Measurements from ENCODE around the gene BTBD9.
A peak's percentile ranks its signal among the peaks of the same experiment; 100 is the strongest.

Gene BTBD9

DNA sequence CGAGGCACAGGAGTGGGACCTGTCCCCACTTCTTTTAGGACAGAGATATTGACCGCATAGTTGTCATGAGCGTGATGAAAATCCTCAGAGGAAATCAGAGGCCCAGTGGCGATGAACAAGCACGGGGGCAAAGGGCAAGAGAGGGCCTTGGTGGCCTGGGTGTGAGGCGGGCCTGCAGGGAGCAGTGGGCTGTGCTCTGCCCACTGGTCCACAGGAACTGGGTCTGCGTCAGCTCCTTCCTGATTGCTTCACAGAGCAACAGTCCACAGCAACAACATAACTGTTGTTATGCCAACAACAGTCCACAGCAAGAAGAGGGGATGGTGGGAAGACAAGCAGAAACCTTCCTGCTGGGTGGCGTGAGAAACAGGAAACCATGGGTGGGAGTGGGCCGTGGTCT is 484.6 kb downstream of the BTBD9 start:
- no peak for DNase-seq

DNA sequence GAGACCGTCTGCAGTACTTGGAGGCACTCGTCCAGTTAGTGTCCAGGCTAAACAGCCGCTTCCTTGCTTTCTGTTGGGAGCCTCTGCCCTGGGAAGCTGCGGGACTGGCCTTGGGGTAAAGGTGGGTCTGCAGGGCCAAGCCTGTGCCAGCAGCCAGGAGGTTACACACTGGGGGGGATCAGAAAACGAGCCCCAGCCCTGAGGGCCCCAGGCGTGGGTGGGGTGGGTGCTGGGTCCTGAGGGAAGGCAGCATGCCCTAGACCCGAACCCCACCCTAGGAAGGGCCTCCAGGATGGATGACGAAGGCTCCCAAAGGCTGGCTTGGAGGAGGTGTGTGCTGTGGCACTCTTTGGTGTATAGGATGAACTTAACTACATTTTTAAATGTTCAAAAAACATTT is 485.0 kb downstream of the BTBD9 start:
- DNase-seq: no peak

DNA sequence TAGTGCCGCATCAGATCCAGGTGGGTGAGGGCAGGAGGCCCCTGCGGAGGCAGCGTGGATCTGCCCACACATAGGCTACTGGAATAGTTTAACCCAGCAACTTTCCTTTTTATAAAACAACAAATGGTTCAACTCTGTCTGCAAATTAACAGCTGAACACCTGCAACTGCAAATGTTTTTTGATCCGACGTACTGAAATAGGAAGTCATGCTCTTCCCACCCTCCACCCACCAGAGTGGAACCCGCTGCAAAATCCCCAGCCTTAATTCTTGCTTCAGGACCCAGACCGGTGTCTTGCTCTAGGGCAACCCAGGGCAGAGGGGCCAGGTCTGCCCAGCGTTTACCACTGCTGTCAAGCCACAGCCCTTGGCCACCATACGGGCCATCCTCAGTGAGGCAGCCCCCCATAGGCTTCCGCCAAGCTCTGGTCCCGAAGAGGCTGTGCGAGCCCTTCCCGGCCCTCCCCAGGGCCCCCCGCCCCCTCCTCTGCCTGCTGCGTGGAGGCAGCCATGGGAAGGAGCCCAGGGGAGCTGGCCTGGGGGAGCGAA is 485.9 kb downstream of the BTBD9 start:
- DNase-seq: no peak

DNA sequence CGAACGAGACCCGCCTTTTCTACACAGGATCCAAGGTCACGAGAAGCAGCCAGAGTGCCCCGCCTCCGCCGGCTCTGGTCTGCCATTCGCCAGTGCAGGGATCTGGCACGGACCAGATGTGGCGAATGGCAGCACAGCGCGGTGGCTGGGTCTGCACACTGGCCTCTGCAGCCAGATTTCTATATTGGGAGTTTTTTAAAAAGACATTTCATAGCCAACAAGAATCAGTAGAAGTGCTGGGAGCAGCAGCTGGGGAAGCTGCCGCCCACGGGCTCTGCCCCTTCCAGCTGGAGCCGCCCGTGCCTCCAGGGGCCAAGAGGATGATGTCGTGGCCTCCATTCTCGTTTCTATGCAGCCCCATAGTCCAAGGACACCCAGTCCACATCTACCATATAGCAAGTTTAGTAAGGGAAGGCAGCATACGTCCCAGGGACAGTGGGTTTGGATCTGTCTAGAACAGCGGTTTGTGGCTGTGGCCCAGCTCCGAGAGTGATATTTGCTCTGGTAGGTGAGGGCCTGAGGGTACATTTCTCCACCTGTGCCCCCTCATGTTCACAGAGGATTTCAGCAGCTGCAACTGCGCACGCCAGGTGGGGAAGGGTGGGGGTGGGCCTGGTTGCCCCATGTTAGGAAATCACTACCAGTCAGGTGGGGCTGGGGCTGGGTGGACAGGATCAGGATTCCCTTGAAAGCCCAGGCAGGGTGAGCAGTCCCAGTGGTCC is 486.5 kb downstream of the BTBD9 start:
- DNase-seq: no peak

DNA sequence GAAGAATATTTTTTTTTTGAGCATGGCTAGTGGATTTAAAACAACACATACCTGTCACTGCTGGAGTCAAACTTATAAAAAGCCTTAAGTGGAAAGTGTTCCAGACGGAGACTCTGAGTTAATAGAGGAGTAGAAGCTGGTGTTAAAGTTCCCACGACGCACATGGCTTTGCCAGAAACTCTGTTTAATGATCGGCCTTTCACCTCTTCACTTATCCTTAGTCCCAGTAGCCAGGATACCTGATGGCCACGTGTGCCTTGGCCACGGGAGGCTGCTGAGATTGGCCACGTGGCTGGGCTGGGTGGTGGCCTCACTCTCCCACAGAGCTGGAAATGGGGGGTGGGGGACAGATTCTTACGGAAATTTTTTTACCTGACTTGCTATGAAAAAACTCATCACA is 487.1 kb downstream of the BTBD9 start:
- no peak for DNase-seq

DNA sequence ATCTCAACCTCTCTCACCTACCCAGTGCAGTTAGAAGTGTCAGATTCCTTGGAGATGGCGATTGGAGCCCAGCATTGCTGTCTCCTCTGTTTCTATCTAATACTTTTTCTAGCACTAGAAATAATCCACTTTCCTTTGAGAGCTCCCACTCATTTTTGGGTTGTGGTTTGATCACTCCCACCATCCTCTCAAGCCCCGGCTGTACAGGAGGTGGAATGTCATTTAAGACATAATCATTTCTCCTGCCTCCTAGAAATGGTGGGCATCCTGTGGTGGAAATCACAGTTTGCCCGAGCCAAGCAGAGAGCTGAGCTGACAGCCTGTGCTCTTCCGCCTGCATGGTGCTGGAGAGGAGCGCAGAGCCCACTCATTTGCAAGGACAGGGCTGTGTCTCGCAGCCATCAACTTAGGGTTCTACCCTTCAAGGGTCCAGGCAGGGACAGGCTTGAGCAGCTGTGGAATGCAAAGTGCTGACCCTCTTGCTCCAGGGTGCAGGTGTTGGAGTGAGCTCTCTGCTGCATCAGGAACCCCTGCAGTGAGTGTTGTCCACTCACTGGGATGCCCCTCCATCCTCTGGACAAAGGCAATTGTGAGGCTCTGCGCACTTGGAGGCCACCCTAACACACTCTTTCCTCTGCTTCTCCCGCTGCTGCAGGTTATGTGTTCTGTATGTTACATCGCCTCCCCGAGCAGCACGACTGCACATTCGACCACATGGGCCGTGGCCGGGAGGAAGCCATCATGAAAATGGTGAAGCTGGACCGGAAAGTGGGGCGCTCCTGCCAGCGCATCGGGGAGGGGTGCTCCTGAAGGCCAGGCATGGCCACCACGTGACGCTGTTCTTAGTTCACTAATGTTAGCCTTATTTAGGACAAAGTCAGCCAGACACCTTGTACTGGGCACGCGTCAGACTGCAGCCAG is 487.9 kb downstream of the BTBD9 start:
- no peak for DNase-seq

DNA sequence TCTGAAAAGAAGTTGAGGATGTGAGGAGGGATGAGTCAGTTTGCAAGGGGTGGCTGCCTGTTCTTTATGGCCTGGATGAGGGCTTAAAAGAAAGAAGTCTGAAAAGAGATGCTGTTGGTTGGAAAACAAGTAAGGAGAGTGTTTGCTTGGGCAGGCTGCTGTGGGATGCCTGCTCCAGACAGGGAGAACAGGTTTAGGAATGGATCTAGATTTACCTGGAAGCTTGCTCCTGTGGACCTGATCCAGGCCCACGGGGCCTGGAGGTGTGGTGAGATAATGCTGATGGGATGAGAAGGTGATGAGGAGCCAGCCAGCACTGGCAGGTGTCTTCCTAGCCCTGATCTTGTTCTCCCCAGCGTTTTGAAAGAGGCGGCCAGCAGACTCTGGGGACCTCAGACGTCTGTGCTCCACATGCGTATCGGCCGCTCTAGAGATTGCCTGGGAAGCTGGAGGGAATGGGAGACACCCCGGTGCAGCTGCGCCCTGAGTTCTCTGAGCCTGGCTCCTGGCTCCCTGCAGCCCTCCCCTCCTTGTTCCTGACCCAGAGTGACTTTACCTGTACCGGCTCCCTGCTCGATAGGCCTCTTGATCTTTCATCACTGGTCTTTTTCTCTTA is 488.9 kb downstream of the BTBD9 start:
- no peak for DNase-seq

DNA sequence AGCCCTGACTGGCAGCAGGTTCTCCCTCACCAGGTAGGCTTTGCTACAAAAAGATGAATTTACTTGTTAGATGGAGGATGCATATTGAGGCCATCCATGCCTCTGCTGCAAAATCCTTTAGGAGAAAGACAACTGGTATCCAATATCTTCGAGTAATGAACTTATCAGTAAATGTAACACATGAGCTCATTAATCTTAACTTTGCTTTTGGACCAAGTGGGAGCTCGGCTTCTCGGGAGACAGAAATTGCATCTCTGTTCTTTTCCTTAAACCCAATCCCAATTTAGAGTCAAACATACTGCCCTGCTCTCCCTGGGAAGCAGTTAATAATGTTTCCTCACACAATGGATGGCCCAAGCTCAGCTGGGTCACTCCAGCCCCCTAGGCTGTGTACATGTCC is 489.7 kb downstream of the BTBD9 start:
- DNase-seq: no peak

DNA sequence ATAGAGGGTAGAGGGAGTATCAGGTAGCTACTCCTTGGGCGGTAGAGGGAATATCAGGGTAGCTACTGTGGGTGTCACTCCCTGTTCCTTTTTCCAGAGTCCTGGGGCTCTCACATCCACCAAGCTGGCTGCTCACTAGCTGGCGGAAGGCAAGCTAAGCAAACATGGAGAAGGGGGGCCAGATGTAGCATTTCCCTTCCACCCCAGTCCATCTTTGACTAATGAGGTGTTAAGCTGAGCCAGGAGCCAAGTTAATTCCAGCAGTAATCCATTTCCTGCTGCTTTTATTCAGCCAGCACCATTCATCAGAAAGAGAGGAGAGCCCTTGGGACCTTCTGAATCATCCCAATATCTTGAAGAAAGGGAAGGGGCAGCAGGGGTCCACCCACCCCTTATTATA is 490.2 kb downstream of the BTBD9 start:
- DNase-seq: no peak

DNA sequence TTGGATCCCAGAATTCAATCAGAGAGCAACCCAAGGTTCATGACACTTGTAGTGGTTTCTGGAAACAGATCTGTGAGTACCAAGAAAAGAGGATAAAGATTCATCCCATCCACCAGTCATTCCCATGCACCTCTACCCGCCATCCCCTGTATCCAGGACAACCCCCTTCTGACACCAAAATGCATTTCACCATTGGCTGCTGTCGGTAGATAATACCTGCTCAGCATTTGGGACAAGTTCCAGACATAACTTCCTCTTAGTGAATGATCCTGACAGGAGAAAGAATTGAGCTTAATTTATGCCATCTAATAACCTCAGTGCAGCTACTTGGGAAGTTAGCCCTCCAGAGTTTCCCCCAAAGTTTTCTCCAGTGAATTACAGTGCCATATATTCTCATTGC is 491.1 kb downstream of the BTBD9 start:
- DNase-seq: no peak

DNA sequence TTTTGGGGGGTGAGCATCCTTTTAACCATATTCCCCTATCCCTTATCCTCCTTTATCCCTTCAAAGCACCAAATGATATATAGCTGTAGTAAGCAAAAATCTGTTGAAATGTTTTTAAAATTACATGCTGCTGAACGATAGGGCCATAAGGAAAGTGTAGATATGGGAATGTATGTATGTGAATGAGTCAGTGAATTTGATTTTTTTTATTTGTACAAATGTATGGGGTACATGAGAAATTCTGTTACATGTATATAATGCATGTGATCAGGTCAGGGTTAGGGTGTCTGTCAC is 493.0 kb downstream of the BTBD9 start:
- DNase-seq: no peak

DNA sequence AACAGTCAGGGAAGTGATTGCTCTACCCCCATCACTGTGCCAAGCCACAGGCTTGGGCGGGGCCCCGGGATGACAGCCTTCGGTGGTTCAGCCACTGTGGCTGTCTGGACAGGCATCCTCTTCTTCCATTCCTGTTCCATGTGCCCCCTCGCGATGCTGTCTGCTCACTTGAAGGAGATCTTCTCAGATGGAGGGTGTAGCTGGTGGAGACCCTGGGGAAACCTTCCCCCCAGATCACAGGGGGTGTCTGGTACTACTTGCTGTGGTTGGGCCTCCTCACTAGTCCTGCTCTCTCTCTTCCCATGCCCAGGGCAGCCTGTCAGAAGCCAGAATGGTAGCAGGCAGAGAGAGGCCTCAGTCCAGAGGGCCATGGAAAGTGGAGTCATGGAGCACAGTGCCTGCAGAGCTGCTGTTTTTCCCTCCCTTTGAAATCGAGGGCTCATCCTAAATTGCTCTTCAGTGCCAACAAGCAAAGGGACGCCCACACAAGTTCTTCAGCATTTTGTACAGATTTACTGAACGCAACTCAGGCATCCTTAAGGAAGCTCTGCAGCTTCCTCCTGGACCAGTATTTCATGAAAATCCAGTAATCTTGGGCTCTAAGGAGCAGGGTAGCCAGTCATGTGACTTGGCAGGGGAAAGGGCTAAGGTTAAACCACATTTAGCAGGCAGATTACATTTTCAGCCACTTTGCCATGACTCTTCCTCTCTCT is 493.6 kb downstream of the BTBD9 start:
- DNase-seq: no peak

DNA sequence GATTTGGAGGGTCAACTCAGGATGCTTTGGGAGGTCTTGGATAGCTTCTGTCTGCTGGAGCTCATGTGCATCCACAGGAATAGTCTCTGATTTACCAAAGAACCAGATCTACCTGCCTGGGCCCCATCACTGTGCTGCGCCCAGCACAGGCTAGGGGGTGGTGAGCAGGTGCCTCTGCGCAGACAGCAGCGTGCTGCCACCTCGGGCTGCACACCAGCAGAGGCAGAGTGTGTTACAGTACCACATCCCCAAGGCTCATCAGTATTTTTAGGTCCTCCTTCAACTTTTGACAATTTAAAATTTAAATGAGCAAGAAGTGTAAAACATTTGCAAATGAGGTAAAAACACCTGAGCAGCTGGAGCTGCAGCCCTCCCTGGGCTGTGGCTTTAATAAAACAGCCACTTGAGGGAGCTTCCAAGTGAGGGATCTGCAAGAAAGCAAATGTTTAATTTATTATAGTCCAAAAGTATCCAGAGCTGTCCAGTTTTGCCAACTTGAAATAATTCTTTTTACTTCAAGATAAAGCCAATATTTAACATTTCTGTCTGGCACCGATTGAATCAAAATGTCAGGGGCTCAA is 495.3 kb downstream of the BTBD9 start:
- DNase-seq: no peak

DNA sequence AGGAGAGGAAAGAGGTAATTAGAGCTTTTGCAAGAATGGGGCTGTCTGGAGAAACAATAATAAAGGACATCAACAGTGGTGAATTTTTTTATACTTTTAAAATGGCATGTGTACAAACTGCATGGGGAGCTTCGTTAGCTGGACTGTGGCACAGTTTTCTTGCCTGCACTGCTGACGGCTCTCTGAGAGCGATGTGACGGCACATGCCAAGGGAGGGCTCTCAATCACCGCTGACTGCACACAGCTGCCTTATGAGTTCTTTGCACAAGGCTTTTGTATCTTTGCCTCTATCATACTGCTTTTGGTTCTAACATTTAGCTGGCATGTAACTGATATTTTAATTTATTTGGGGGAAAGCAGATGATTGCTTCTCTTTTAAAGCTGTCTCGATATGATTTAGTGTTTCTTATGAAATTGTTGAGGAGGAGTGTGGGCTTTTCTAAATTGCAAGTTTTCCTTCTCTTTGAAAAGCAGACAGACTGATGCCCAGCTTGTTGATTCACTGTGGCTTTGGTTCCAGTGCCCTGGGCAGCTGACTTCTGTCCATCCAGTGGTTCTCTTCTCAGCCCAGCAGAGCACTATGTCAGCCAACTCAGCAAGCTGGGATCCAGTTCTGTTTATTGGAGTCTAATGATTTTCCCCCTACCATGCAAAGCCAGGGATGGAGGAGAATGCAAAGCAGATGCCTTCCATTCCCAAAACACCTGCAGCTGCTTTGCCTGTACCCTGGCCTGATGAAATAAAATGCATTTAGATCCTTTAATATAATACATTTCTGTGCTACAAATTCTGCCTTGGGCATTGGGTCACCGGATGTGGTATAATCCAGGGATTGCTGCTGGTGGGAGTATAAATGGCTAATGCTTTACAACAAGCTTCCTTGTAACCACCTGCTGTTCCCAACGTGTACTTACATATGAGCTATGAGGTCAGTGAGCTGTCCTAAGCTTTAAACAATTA is 496.3 kb downstream of the BTBD9 start:
- peak; percentile 11 for DNase-seq

DNA sequence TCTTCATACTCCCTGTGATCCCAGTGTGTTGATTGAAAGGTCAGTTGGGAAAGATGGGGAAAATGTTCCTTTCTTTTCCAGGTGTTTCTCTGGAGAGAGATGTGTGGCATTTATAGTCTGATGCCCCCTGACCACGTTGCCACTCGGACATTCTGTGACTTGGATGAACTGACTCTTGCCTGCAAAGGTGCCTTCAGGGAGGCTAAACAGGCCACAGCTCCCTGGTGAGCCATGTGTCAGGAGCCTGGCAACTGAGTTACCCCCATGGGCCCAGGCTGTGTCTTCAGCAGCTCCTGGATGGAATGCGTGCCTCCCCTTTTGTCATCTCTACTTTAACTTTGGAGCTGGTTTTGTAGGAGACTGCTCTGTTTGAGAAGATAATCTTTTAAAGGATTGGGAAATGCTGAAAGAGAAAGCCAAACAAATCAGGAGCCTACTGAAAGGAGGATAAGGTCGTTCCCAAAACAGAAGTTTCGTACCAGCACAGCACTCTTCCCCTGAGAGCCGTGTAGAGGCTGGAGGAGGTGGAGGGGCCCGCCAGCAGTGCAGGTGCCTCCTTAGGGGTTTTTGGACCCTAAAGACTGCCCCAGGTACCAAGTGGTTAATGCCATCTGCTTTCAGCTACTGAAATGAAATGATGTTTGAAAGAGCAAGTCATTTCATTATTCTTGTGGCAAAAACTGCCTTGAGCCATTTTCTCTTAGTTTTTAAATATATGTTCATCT is 497.4 kb downstream of the BTBD9 start:
- DNase-seq: no peak

DNA sequence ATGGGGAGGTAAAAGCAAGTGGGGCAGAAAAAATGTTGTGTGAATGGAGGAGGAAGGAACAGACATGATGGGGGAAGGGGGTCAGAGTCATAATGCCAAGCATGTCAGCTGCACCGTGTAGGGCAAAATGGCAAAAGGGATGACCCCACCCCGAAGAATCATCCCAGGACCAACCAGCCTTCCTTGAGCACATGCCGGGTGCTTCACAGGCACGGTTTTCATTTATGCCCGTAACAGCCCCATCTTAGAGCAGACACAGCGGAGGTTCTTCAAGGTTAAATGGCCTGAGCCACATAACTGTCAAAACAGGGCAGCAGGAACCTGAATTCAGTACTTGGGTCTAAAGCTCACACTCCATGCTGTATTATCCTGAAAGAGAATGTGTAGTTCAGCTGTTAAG is 498.0 kb downstream of the BTBD9 start:
- DNase-seq: no peak

DNA sequence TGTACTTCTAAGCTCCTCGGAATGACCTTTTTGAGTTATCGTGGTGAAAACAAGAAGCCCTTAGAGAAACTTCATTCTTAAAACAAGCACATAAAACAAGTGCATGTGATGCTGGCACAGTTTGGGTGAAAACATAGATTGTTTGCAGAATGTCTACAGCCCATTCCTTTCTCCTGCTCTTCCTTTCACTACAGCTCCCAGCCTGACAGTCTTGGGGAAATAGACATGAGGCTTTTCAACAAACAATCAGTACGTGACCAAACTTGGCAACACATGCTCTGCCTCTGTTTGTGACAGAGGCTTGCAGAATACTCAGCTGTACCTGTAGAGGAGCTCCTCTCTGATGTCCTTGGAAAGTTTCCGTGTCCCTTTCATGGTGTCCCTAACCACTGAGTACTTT is 498.6 kb downstream of the BTBD9 start:
- DNase-seq: no peak

DNA sequence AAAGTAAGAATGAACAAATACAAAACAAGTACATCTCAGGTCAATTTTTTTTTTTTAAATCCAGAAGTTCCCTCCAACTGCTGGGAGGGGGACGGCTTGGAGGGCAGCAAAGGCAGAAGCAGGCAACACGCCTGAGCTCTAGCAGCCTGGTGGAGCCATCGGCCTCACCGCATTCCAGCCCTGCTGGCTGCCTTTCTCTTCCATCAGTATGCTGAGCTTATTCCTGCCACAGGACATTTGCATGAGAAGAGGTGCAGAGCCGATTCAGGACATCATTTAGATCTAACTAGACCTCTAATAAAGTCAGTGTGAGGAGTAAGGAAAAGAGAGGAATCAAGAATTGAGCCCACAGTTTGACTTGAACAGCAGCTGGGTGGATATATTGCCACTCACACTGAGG is 501.4 kb downstream of the BTBD9 start:
- DNase-seq: no peak

DNA sequence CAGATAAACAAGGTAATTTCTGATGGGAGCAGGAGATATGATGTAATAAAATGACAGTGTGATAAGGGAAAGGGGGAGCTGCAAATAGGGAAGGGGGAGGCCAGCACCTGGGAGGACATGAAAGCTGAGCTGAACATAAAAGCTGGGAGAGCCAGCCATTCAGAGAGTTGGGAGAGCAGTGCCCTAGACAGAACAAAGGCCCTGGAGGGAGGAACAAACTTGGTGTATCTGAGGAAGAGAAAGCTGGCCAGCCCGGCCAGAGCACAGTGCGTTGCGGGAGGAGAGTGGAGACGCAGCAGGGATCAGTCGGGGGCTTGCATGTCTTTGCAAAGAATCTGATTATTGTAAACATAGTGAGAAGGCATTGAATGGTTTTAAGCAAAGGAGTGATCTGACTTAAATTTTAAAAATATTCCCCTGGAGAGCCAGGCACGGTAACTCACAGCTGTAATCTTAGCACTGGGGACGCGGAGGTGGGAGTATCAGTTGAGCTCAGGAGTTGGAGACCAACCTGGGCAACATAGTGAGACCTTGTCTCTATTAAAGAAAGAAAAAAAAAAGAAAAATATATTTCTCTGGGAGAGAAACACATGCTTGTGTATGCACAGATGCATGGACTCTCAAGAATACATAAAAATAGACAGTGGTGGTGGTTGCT is 502.0 kb downstream of the BTBD9 start:
- no peak for DNase-seq

DNA sequence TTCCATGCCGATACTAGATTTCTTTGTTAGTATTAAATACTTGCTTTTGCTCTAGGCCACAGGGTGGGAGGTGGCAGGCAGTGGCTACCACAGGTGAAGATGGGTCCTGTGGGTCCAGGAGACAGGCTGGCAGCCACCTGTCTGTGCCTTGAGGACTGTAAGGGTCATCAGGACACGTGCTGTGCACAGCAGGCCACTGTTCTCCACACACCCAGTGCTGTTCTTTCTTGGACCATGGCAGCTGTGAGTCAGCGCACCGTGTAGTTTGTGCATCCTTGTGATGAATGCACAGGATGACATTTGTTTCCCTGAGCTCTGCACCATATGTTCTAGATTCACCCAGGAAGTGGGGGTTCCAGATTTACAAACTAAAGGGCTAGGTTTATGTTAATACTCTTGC is 503.2 kb downstream of the BTBD9 start:
- no peak for DNase-seq

Data from NCI-H2227 treated with DMSO at 0.1 percent for 48 hours (cell line).